ENCODE results near the gene ACSM3.

The ACSM3 gene

DNA sequence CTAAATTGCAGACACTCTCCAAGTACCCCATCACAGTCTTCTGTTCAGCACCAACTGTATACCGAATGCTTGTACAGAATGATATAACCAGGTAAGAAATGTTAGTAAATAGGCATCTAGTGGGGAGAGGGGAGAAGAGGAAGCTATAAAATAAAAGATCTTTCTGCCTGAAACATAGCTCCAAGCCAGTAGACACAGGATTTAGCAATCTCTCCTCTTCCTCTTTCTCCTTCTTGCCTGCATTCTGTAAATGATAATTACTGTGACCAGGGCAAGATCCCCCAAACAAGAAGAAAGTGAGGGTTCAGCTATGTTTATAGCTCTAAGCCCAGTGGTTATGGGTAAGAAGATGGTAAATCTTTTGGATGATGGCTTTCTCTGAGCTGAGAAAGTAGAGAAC is 17.9 kb downstream of the ACSM3 start:
- TF ChIP-seq CTCF (IDR thresholded peaks at IDR 0.05; ENCODE audit: control extremely low read depth, extremely low read depth, low read depth, missing control alignments) = no peak
- ChIA-PET CTCF (interaction anchor here (0.7 kb wide), 1 partner anchor 13 kb away, joined by 3 read pairs; no protein-coding TSS in a partner anchor), POLR2A (no interaction called here)
- DNase-seq (ENCODE audit: extremely low spot score) = no peak

- no peak for DNase-seq (ENCODE audit: extremely low spot score)
- TF ChIP-seq CTCF (IDR thresholded peaks at IDR 0.05; ENCODE audit: control extremely low read depth, extremely low read depth, low read depth, missing control alignments) = no peak
- ChIA-PET POLR2A (no interaction called here), CTCF (no interaction called here)
Observed at GRCh38 chr16:20782470-20782869, 18.7 kb downstream of the ACSM3 start.

DNA sequence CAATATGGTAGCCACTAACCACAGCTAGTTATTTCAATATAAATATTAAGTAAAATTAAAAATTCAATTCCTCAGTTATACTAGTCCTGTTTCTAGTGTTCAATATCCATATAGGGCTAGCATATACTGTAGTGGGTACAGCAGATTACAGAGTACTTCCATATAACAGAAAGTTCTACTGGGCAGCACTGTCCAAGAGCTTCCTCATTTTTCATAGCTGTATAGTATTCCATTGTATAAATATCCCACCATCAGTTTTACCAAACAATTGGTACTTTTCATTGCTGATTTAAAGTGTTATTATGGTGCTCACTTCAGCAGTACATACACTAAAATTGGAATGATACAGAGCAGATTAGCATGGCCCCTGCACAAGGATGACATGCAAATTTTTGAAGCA is 20.4 kb downstream of the ACSM3 start:
- TF ChIP-seq CTCF (IDR thresholded peaks at IDR 0.05; ENCODE audit: control extremely low read depth, extremely low read depth, low read depth, missing control alignments) = no peak
- no peak for DNase-seq (ENCODE audit: extremely low spot score)
- ChIA-PET CTCF (interaction anchor here (1.1 to 1.3 kb wide), 3 partner anchors 8 to 297 kb away, joined by 3 to 5 read pairs (median 3); no protein-coding TSS in a partner anchor), POLR2A (no interaction called here)

GRCh38 chr16:20789130-20789529 is 25.3 kb downstream of the ACSM3 start:
- DNase-seq (ENCODE audit: extremely low spot score) = no peak
- POLR2A ChIA-PET = no interaction called here
- TF ChIP-seq CTCF (IDR thresholded peaks at IDR 0.05; ENCODE audit: control extremely low read depth, extremely low read depth, low read depth, missing control alignments) = no peak
- CTCF ChIA-PET = interaction anchor here (1.5 to 7.2 kb wide), 2 partner anchors 13 to 25 kb away, joined by 3 to 53 read pairs; partner anchors contain the start of gene ACSM3

DNA sequence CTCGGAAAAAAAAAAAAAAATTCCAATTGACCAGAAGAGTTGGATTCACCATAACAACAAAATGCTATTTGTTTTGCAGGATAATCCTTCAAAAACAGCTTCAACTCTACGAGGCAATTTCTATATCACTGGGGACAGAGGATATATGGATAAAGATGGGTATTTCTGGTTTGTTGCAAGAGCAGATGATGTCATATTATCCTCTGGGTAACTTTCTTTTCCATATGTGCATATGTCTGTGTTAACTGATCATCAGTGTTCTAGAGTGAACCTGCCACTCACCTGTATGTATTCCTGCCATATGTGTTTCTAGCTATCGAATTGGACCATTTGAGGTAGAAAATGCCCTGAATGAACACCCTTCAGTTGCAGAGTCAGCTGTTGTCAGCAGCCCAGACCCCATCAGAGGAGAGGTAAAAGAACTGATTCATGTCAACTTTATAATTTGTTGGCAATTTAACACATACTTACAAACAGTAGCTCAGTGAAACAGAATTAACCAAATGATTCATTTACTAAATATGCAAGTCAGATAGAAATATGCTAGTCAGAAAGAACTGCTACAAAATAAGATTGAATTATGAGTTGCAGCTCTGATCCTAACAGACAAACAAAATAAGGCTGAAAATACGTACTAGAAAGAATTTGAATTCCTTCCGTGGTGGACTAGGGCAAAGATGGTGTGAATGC is 28.3 kb downstream of the ACSM3 start:
- TF ChIP-seq CTCF (IDR thresholded peaks at IDR 0.05; ENCODE audit: control extremely low read depth, extremely low read depth, low read depth, missing control alignments) = no peak
- CTCF ChIA-PET = interaction anchor here (0.6 to 7.2 kb wide), 5 partner anchors 8 to 27 kb away, joined by 3 to 53 read pairs (median 3); partner anchors contain the start of genes ERI2 and REXO5
- DNase-seq (ENCODE audit: extremely low spot score) = no peak
- POLR2A ChIA-PET = no interaction called here

GRCh38 chr16:20798364-20798763 is 34.5 kb downstream of the ACSM3 start:
- no peak for TF ChIP-seq CTCF (IDR thresholded peaks at IDR 0.05; ENCODE audit: control extremely low read depth, extremely low read depth, low read depth, missing control alignments)
- ChIA-PET POLR2A (no interaction called here), CTCF (interaction anchor here (1.6 to 2.1 kb wide), 2 partner anchors 21 to 287 kb away, joined by 4 read pairs; no protein-coding TSS in a partner anchor)
- DNase-seq (ENCODE audit: extremely low spot score) = no peak
